CD14-positive monocyte (primary cell): ENCODE data around the gene SNRNP35. TPM values are rescaled to one million over a fixed set of nuclear protein-coding genes. Genes with fewer than 3 reads are reported as not detected.
A peak's percentile ranks its signal among the peaks of the same experiment; 100 is the strongest.

Source experiments
- DNase-seq, 3 donors: peaks; one replicate each; pipeline ENCODE4 v3.0.0-alpha.2; 2011 to 2022
- H2AFZ ChIP-seq: 2 replicates; pipeline ENCODE4 v1.6.0; 2012; ENCODE audit warnings: mild to moderate bottlenecking, low read depth, low read length, inconsistent platforms; ENCODE audit not compliant: insufficient read depth, poor library complexity, severe bottlenecking
- H3K27ac ChIP-seq, 2 donors: 1 replicate in 1 of 2; 2 replicates in 1 of 2; pipeline ENCODE4 v1.5.1; 2012 to 2013; ENCODE audit warnings: low read length in 2 of 2, control low read depth in 1 of 2, inconsistent platforms in 1 of 2, low read depth in 1 of 2, mild to moderate bottlenecking in 1 of 2
- H3K27me3 ChIP-seq, 2 donors: one replicate each; pipeline versions ENCODE4 v1.6.0 to v1.6.1; 2011 to 2013; ENCODE audit warnings: low read length in 2 of 2; ENCODE audit not compliant: control insufficient read depth in 2 of 2, insufficient read depth in 2 of 2
- H3K36me3 ChIP-seq, 2 donors: replicated peaks in 1 of 2; 1 replicate in 1 of 2; 2 replicates in 1 of 2; pipeline versions ENCODE4 v1.5.1 to v1.6.1; 2012 to 2013; ENCODE audit warnings: low read length in 2 of 2, control low read depth in 1 of 2, inconsistent platforms in 1 of 2, mild to moderate bottlenecking in 1 of 2; ENCODE audit not compliant: insufficient read depth in 2 of 2, control insufficient read depth in 1 of 2
- H3K4me1 ChIP-seq, 2 donors: 1 replicate in 1 of 2; 2 replicates in 1 of 2; pipeline versions ENCODE4 v1.5.1 to v1.6.1; 2012 to 2013; ENCODE audit warnings: low read length in 2 of 2, control low read depth in 1 of 2, inconsistent platforms in 1 of 2, mild to moderate bottlenecking in 1 of 2, moderate library complexity in 1 of 2; ENCODE audit not compliant: insufficient read depth in 2 of 2, control insufficient read depth in 1 of 2
- H3K4me2 ChIP-seq: replicated peaks from 2 replicates; pipeline ENCODE3; 2012; ENCODE audit warnings: low read length, moderate library complexity, mild to moderate bottlenecking; ENCODE audit not compliant: poor library complexity, severe bottlenecking; ENCODE audit errors: extremely low read depth
- H3K4me3 ChIP-seq, 3 experiments: fragments of 200-600 bp in 1 of 3; sonication (generic) in 1 of 3; replicated peaks in 1 of 3; 1 replicate in 2 of 3; 2 replicates in 1 of 3; pipeline ENCODE4 v1.5.1; 2011 to 2013; ENCODE audit warnings: low read length in 3 of 3, mild to moderate bottlenecking in 3 of 3, control low read depth in 2 of 3, low read depth in 2 of 3, inconsistent platforms in 1 of 3, moderate library complexity in 1 of 3
- H3K79me2 ChIP-seq: 2 replicates; pipeline ENCODE4 v1.6.0; 2012; ENCODE audit warnings: mild to moderate bottlenecking, control low read depth, inconsistent platforms, low read length, moderate library complexity; ENCODE audit not compliant: insufficient read depth
- H3K9ac ChIP-seq: 2 replicates; pipeline ENCODE4 v1.6.0; 2017; ENCODE audit warnings: low read length, mild to moderate bottlenecking; ENCODE audit not compliant: insufficient read depth, poor library complexity, severe bottlenecking
- H3K9me3 ChIP-seq, 2 donors: replicated peaks in 1 of 2; 1 replicate in 1 of 2; 2 replicates in 1 of 2; pipeline versions ENCODE4 v1.5.1 to v1.6.1; 2012 to 2013; ENCODE audit warnings: low read length in 2 of 2, control low read depth in 1 of 2; ENCODE audit not compliant: control insufficient read depth in 1 of 2, insufficient read depth in 1 of 2
- H4K20me1 ChIP-seq: 2 replicates; pipeline ENCODE4 v1.6.0; 2012; ENCODE audit warnings: mild to moderate bottlenecking, low read length, control low read depth, moderate library complexity; ENCODE audit not compliant: insufficient read depth
- H3K27ac Mint-ChIP-seq, 7 donors: one replicate each; pipeline ENCODE4 v1.8.0; 2020; ENCODE audit warnings: mild to moderate bottlenecking in 7 of 7, mixed read lengths in 7 of 7, moderate library complexity in 6 of 7, inconsistent platforms in 2 of 7
- H3K27me3 Mint-ChIP-seq, 3 donors: one replicate each; pipeline ENCODE4 v1.8.0; 2021 to 2022; ENCODE audit warnings: low read depth in 3 of 3, mild to moderate bottlenecking in 3 of 3, mixed read lengths in 3 of 3, moderate library complexity in 3 of 3, inconsistent platforms in 1 of 3
- H3K36me3 Mint-ChIP-seq, 2 donors: one replicate each; pipeline ENCODE4 v1.8.0; 2020; ENCODE audit warnings: mixed read lengths in 2 of 2, inconsistent platforms in 1 of 2, mild to moderate bottlenecking in 1 of 2
- H3K4me1 Mint-ChIP-seq: one replicate; pipeline ENCODE4 v1.8.0; 2020; ENCODE audit warnings: mild to moderate bottlenecking, mixed read lengths
- H3K4me3 Mint-ChIP-seq, 2 donors: one replicate each; pipeline ENCODE4 v1.8.0; 2020; ENCODE audit warnings: mild to moderate bottlenecking in 2 of 2, mixed read lengths in 2 of 2, moderate library complexity in 1 of 2
- H3K9me3 Mint-ChIP-seq, 7 donors: one replicate each; pipeline ENCODE4 v1.8.0; 2020 to 2022; ENCODE audit warnings: mixed read lengths in 7 of 7, mild to moderate bottlenecking in 6 of 7, moderate library complexity in 6 of 7, inconsistent platforms in 2 of 7
- WGBS: methylation state at CpG from one replicate; pipeline ENCODE4 v1.1.5; 2013; ENCODE audit warnings: missing lambda C conversion rate; ENCODE audit not compliant: insufficient coverage; 5-methylcytosine and 5-hydroxymethylcytosine counted together
- intact Hi-C, 2 donors: fragments of 100-400 bp; cut with micrococcal nuclease; formaldehyde crosslinking; loops; one replicate each; pipeline versions ENCODE4 v1.15.0 to v1.15.1; 2023
- polyA plus RNA-seq, 3 donors: library from polyadenylated mRNA; depleted of rRNA in 1 of 3; unstranded in 2 of 3; stranded (reverse) in 1 of 3; fragments of 300-500 nt in 2 of 3; fragments of >200 nt in 1 of 3; fragmentation: Illumina TruSeq in 2 of 3; gene quantifications; 1 replicate in 2 of 3; 2 replicates in 1 of 3; pipeline ENCODE4 v1.2.3, GENCODE V29; 2012 to 2021
- TF ChIP-seq, protein P1 (sequence below): fragments of 200-600 bp; IDR thresholded peaks from one replicate; pipeline ENCODE4 v1.8.0; 2022; ENCODE audit warnings: antibody characterized with exemption, mild to moderate bottlenecking

SNRNP35 gene
- polyA plus RNA-seq, 3 donors: 13.4 to 19.5 (median 16.7) TPM

GRCh38 chr12:123444092-123445026 is 13.6 kb upstream of the SNRNP35 start:
- peak overlapping the region in 1 of 3 experiments; percentile 11 for H3K4me3 ChIP-seq
- H3K36me3 Mint-ChIP-seq: peaks cover 0 to 3% of the 10 kb centered on the region in 2 donors
- no peaks in the 10 kb centered on the region for H3K36me3 ChIP-seq
- peak overlapping the region; percentile 36 for H3K4me2 ChIP-seq
- intact Hi-C loops: no loop called here
- TF ChIP-seq, protein P1, sequence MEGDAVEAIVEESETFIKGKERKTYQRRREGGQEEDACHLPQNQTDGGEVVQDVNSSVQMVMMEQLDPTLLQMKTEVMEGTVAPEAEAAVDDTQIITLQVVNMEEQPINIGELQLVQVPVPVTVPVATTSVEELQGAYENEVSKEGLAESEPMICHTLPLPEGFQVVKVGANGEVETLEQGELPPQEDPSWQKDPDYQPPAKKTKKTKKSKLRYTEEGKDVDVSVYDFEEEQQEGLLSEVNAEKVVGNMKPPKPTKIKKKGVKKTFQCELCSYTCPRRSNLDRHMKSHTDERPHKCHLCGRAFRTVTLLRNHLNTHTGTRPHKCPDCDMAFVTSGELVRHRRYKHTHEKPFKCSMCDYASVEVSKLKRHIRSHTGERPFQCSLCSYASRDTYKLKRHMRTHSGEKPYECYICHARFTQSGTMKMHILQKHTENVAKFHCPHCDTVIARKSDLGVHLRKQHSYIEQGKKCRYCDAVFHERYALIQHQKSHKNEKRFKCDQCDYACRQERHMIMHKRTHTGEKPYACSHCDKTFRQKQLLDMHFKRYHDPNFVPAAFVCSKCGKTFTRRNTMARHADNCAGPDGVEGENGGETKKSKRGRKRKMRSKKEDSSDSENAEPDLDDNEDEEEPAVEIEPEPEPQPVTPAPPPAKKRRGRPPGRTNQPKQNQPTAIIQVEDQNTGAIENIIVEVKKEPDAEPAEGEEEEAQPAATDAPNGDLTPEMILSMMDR: no peak
- no peak overlapping the region for H2AFZ ChIP-seq
- H3K9me3 ChIP-seq: no peaks in the 10 kb centered on the region
- peak overlapping the region; percentile 47 for H3K9ac ChIP-seq
- H3K27ac ChIP-seq: peak overlapping the region; percentile 61 to 84
- H3K27ac Mint-ChIP-seq: peak overlapping the region; percentile 81 to 99 (median 95)
- 46% methylated on average over 4 of the region's 8 CpGs for WGBS
- H3K4me1 ChIP-seq: peaks cover 69 to 73% of the 10 kb centered on the region in 2 donors
- H3K4me3 Mint-ChIP-seq: peak overlapping the region in 1 of 2 donors; percentile 57
- no peaks in the 10 kb centered on the region for H3K9me3 Mint-ChIP-seq
- H3K79me2 ChIP-seq: peaks cover 3% of the 10 kb centered on the region
- peak; percentile 61 to 91 (median 87) for DNase-seq
- H4K20me1 ChIP-seq: no peaks in the 10 kb centered on the region
- peaks cover 0 to 6% (median 0%) of the 10 kb centered on the region in 3 donors for H3K27me3 Mint-ChIP-seq
- no peaks in the 10 kb centered on the region for H3K27me3 ChIP-seq
- H3K4me1 Mint-ChIP-seq: peaks cover 74% of the 10 kb centered on the region

DNA sequence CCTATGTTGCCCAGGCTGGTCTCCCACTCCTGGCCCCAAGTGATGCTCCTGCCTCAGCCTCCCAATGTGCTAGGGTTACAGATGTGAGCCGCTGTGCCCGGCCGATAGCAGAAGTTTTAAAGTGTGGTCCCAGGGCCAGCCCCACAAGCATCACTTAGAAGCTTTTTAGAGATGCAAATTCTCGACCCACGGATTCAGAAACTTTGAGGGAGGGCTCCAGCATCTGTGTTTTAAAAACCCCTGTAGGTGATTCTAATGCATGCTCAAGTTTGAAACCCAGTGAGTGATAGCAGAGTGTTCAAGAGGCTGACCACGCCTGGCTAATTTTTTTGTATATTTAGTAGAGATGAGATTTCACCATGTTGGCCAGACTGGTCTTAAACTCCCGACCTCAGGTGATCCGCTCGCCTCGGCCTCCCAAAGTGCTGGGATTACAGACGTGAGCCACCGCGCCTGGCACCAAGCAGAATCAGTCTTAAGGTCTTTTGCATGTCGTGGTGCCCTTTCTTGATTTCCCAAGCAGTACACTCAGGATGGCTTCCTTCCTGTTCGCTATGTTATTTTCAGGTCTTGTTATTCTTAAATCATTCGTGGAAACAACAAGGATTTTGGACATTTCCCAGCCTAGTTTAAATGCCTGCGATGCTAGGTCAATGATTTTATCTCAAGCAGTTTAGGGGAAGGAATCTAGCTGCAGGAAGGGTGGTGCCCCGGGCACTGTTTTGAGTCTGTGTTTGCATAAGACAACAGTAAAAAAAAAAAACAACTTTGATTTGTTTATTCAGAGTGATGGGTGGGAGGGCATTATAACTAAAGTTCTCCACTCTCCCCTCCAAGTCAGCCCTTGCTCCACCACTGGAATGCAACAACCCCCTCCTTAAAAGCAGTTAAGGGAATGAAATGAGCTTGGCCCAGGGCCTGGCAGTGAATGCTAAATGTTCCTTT is 12.3 kb upstream of the SNRNP35 start:
- peak overlapping the region; percentile 92 to 99 (median 95) for H3K27ac Mint-ChIP-seq

More for the DNA sequence above, 12.3 kb upstream of the SNRNP35 start:
- TF ChIP-seq, protein P1: no peak
- Histone ChIP-seq H3K4me1 (peaks cover 77 to 79% of the 10 kb centered on the region in 2 donors), H3K79me2 (peaks cover 3% of the 10 kb centered on the region), H3K4me3 (peak overlapping the region in 2 of 3 experiments; percentile 4 to 61), H4K20me1 (no peaks in the 10 kb centered on the region), H3K9me3 (no peaks in the 10 kb centered on the region), H3K4me2 (peak overlapping the region; percentile 73), H3K27me3 (no peaks in the 10 kb centered on the region), H3K36me3 (no peaks in the 10 kb centered on the region), H3K9ac (peak overlapping the region; percentile 47), H3K27ac (peak overlapping the region; percentile 59 to 84), H2AFZ (peak overlapping the region; percentile 74)
- peak in 2 of 3 donors; percentile 56 to 63 for DNase-seq
- WGBS: 35% methylated on average over 13 of the region's 18 CpGs
- H3K4me3 Mint-ChIP-seq: peak overlapping the region; percentile 39 to 74
- peaks cover 0 to 6% (median 0%) of the 10 kb centered on the region in 3 donors for H3K27me3 Mint-ChIP-seq
- H3K9me3 Mint-ChIP-seq: peaks cover 0 to 2% (median 0%) of the 10 kb centered on the region in 7 donors
- H3K4me1 Mint-ChIP-seq: peaks cover 75% of the 10 kb centered on the region
- intact Hi-C loops: no loop called here
- H3K36me3 Mint-ChIP-seq: peaks cover 0 to 3% of the 10 kb centered on the region in 2 donors
